ES-I3 (cell line): ENCODE results near the gene EZH2.
A peak's percentile ranks its signal among the peaks of the same experiment; 100 is the strongest.

Experiments used
- H3K36me3 ChIP-seq: 2 replicates; pipeline ENCODE4 v1.6.1; 2013; ENCODE audit warnings: mild to moderate bottlenecking, low read length, control low read depth, moderate library complexity; ENCODE audit not compliant: insufficient read depth
- H3K4me1 ChIP-seq: 2 replicates; pipeline ENCODE4 v1.6.1; 2013; ENCODE audit warnings: mild to moderate bottlenecking, control low read depth, low read length; ENCODE audit not compliant: insufficient read depth
- H3K9ac ChIP-seq: 2 replicates; pipeline ENCODE4 v1.6.1; 2013; ENCODE audit warnings: low read depth, mild to moderate bottlenecking, low read length, moderate library complexity
- H3K9me3 ChIP-seq: 2 replicates; pipeline ENCODE4 v1.6.1; 2013; ENCODE audit warnings: mild to moderate bottlenecking, low read length, moderate library complexity; ENCODE audit not compliant: control insufficient read depth, insufficient read depth

Gene EZH2

GRCh38 chr7:148912758-148913541 is 28.9 kb upstream of the EZH2 start:
- no peak overlapping the region for H3K9ac ChIP-seq
- peaks cover 22% of the 10 kb centered on the region for H3K4me1 ChIP-seq
- H3K9me3 ChIP-seq: no peaks in the 10 kb centered on the region
- no peaks in the 10 kb centered on the region for H3K36me3 ChIP-seq

- H3K9me3 ChIP-seq: no peaks in the 10 kb centered on the region
- no peaks in the 10 kb centered on the region for H3K36me3 ChIP-seq
- peaks cover 22% of the 10 kb centered on the region for H3K4me1 ChIP-seq
- H3K9ac ChIP-seq: no peak overlapping the region
Measured at GRCh38 chr7:148912151-148912550, 28.1 kb upstream of the EZH2 start.

GRCh38 chr7:148911626-148912025 is 27.5 kb upstream of the EZH2 start:
- H3K4me1 ChIP-seq: peaks cover 22% of the 10 kb centered on the region
- no peak overlapping the region for H3K9ac ChIP-seq
- no peaks in the 10 kb centered on the region for H3K9me3 ChIP-seq
- no peaks in the 10 kb centered on the region for H3K36me3 ChIP-seq

- H3K36me3 ChIP-seq: no peaks in the 10 kb centered on the region
- no peak overlapping the region for H3K9ac ChIP-seq
- no peaks in the 10 kb centered on the region for H3K9me3 ChIP-seq
- H3K4me1 ChIP-seq: peaks cover 20% of the 10 kb centered on the region
Measured at GRCh38 chr7:148909568-148909967, 25.5 kb upstream of the EZH2 start.

- Histone ChIP-seq H3K9me3 (no peaks in the 10 kb centered on the region), H3K9ac (no peak overlapping the region), H3K36me3 (no peaks in the 10 kb centered on the region), H3K4me1 (peaks cover 12% of the 10 kb centered on the region)
Measured at GRCh38 chr7:148906707-148907498, 22.8 kb upstream of the EZH2 start.

GRCh38 chr7:148905093-148905666 is 21.1 kb upstream of the EZH2 start:
- Histone ChIP-seq H3K9me3 (no peaks in the 10 kb centered on the region), H3K4me1 (peaks cover 12% of the 10 kb centered on the region), H3K36me3 (no peaks in the 10 kb centered on the region), H3K9ac (no peak overlapping the region)

- peaks cover 5% of the 10 kb centered on the region for H3K4me1 ChIP-seq
- H3K9ac ChIP-seq: no peak overlapping the region
- no peaks in the 10 kb centered on the region for H3K9me3 ChIP-seq
- H3K36me3 ChIP-seq: no peaks in the 10 kb centered on the region
Measured at GRCh38 chr7:148903504-148903903, 19.4 kb upstream of the EZH2 start.

- Histone ChIP-seq H3K36me3 (no peaks in the 10 kb centered on the region), H3K4me1 (no peaks in the 10 kb centered on the region; the same call in 1 of the 2 replicates), H3K9ac (no peak overlapping the region), H3K9me3 (no peaks in the 10 kb centered on the region)
Measured at GRCh38 chr7:148901178-148901577, 17.1 kb upstream of the EZH2 start.

GRCh38 chr7:148898845-148899484 is 14.9 kb upstream of the EZH2 start:
- H3K9ac ChIP-seq: no peak overlapping the region
- no peaks in the 10 kb centered on the region for H3K9me3 ChIP-seq
- H3K36me3 ChIP-seq: no peaks in the 10 kb centered on the region
- H3K4me1 ChIP-seq: no peaks in the 10 kb centered on the region

- no peaks in the 10 kb centered on the region for H3K9me3 ChIP-seq
- no peaks in the 10 kb centered on the region for H3K36me3 ChIP-seq
- H3K4me1 ChIP-seq: no peaks in the 10 kb centered on the region
- no peak overlapping the region for H3K9ac ChIP-seq
Measured at GRCh38 chr7:148894591-148894990, 10.5 kb upstream of the EZH2 start.

- Histone ChIP-seq H3K9ac (no peak overlapping the region), H3K9me3 (no peaks in the 10 kb centered on the region), H3K4me1 (no peaks in the 10 kb centered on the region), H3K36me3 (no peaks in the 10 kb centered on the region)
Measured at GRCh38 chr7:148893071-148893470, 9.0 kb upstream of the EZH2 start.

- H3K36me3 ChIP-seq: no peaks in the 10 kb centered on the region
- no peaks in the 10 kb centered on the region for H3K4me1 ChIP-seq
- H3K9ac ChIP-seq: no peak overlapping the region
- no peaks in the 10 kb centered on the region for H3K9me3 ChIP-seq
Measured at GRCh38 chr7:148888300-148888699, 4.2 kb upstream of the EZH2 start.

GRCh38 chr7:148886844-148887243 is 2.8 kb upstream of the EZH2 start:
- Histone ChIP-seq H3K4me1 (no peaks in the 10 kb centered on the region), H3K9ac (no peak overlapping the region), H3K9me3 (no peaks in the 10 kb centered on the region), H3K36me3 (no peaks in the 10 kb centered on the region)

GRCh38 chr7:148884299-148885022 is 370 bp upstream of the EZH2 start:
- H3K9ac ChIP-seq: peak overlapping the region; percentile 89
- no peaks in the 10 kb centered on the region for H3K36me3 ChIP-seq
- H3K4me1 ChIP-seq: no peaks in the 10 kb centered on the region
- no peaks in the 10 kb centered on the region for H3K9me3 ChIP-seq
